GM19035 (cell line): ENCODE data around the gene IL17RE.
"Not testable (repeated sequence)": the region's sequence is repeated elsewhere in the genome, so short reads cannot be mapped to it uniquely, and the experiment has no call there.

Experiments used
- ATAC-seq: cut with Tn5 transposase; IDR thresholded peaks from one replicate; pipeline ENCODE4 v1.9.1; 2021; ENCODE audit not compliant: unreplicated experiment

The IL17RE gene

GRCh38 chr3:9879830-9880549, 22.7 kb upstream of the IL17RE start, which contains the start of gene CIDEC:
Gene CIDEC (minus strand): TSS chr3:9880253. CDS start chr3:9878486, 1,767 bp downstream.
- no peak for ATAC-seq

- ATAC-seq = no peak
These were observed 21.2 kb upstream of the IL17RE start for GRCh38 chr3:9881441-9881840.

GRCh38 chr3:9883706-9884554, 18.7 kb upstream of the IL17RE start:
- ATAC-seq = no peak

GRCh38 chr3:9884555-9885165, 18.0 kb upstream of the IL17RE start:
- no peak for ATAC-seq

- no peak for ATAC-seq
These were observed 16.3 kb upstream of the IL17RE start for GRCh38 chr3:9886328-9886727.

- ATAC-seq = no peak
These were observed 15.2 kb upstream of the IL17RE start for GRCh38 chr3:9887480-9887879.

- ATAC-seq = no peak
These were observed 14.1 kb upstream of the IL17RE start for GRCh38 chr3:9888540-9888939.

GRCh38 chr3:9889405-9889804, 13.2 kb upstream of the IL17RE start:
- no peak for ATAC-seq

- ATAC-seq = peak; percentile 92
These were observed 12.2 kb upstream of the IL17RE start, which contains the start of gene JAGN1 for GRCh38 chr3:9890249-9891071. Gene JAGN1 (plus strand): TSS chr3:9890610. CDS start chr3:9890723, 113 bp downstream.

- no peak for ATAC-seq
These were observed 11.5 kb upstream of the IL17RE start for GRCh38 chr3:9891072-9891622.

GRCh38 chr3:9893739-9894138, 8.9 kb upstream of the IL17RE start:
- no peak for ATAC-seq

- not testable (repeated sequence) for ATAC-seq
These were observed 6.9 kb upstream of the IL17RE start for GRCh38 chr3:9895715-9896114.

- not testable (repeated sequence) for ATAC-seq
These were observed 5.8 kb upstream of the IL17RE start for GRCh38 chr3:9896755-9897407.

- ATAC-seq = no peak
These were observed 5.0 kb upstream of the IL17RE start for GRCh38 chr3:9897408-9898372.

- ATAC-seq = no peak
These were observed 4.0 kb upstream of the IL17RE start for GRCh38 chr3:9898467-9899241.

GRCh38 chr3:9899289-9899791, 3.3 kb upstream of the IL17RE start:
- no peak for ATAC-seq

GRCh38 chr3:9900965-9901415, 1.7 kb upstream of the IL17RE start:
- ATAC-seq = not testable (repeated sequence)

GRCh38 chr3:9901967-9902366, 681 bp upstream of the IL17RE start:
- no peak for ATAC-seq
